CD4-positive, alpha-beta T cell treated with Interleukin-4 for 4 hours (primary cell): ENCODE measurements around the gene SLC1A7.

Source experiments
- DNase-seq: peaks from one replicate; pipeline ENCODE4 v3.0.0-alpha.2; 2020

The SLC1A7 gene

DNA sequence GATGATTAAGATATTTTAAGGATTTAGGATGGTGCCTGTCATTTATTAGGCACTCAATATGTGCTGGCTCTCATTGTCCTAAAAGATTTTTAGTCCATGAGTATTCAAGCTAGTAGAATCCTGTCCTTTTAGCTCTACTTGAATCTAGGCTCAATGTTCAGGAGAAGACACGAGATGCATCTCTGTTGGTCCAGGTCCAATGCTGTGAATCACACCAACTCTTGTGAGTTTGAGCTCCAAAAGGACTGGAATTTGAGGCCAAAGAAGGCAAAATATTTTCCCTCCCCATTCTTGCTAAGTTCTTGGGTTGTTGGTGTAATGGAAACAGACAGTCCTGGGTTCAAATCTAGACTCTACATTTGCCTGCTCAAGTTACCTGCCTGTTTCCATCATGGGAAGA lies 81.9 kb downstream of the SLC1A7 start:
- DNase-seq: no peak

DNA sequence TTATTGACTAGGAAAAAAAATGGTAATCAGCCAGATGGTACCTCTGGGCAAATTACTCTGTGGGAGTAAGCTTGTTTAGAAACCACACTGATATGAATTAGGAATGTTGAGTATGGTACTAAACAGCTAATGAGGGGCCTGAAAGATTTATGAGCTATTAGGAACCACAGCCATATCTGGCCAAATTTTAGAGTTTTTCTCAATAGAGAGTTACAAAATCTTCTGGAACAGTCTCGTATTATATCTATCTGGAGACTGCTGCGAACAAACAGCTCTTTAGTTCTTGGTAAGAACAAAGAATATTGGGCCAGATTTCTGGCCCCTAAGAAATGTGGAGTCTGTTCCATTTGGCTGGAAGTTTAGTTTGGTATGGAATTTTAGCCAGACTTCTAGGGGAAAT lies 85.3 kb downstream of the SLC1A7 start:
- DNase-seq: no peak

DNA sequence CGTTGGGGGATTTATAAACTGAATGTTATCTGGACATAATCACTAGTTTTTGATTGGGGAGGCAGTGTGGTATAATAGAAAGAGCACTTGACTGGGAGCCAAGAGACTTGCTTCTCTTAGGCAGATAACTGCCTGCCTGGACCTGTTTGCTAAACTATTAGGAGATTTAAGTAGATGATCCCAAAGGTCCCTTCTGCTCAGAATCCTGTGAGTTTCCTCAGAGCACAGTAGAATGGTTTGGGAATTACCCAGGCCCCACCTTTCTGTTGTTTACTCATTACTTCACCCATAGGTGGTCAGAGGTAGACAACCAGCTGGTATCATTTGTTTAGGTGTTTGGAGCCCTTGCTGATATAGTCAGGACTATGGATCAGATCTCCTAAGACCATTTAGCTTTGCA lies 90.8 kb downstream of the SLC1A7 start:
- no peak for DNase-seq

DNA sequence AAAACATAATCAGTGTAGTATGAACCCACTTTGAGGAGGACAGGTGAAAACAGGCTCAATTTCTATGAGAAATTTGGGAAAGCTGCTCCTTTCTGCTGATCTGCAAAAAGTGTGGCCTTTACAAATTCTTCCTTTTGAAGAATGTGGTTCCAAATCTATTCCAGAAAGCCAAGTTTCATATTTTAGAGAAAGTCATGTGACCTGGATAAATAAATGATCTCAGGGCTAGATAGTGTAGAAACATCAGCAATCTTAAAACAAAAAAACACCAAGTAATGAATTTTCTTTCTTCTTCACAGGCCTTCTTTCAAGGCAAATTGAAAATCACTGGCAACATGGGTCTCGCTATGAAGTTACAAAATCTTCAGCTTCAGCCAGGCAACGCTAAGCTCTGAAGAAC lies 92.1 kb downstream of the SLC1A7 start:
- no peak for DNase-seq

DNA sequence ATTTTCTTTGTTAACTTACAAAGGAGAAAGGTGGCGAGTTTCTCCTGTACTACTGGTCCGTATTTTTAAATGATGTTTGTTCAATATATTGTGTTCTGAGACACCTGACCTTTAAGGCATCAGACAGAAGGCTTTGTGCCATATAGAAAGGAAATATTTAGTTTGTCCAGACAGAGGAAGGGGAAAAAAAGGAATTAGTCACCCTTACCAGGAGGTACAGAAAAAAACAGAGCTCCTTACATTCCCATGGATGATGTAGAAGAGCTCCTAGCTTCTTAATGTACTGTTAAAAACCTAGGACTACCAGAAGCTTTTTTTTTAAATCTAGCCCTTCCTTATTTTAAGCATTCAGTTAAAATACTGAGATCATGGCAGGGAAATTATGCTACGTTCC lies 92.9 kb downstream of the SLC1A7 start:
- no peak for DNase-seq

DNA sequence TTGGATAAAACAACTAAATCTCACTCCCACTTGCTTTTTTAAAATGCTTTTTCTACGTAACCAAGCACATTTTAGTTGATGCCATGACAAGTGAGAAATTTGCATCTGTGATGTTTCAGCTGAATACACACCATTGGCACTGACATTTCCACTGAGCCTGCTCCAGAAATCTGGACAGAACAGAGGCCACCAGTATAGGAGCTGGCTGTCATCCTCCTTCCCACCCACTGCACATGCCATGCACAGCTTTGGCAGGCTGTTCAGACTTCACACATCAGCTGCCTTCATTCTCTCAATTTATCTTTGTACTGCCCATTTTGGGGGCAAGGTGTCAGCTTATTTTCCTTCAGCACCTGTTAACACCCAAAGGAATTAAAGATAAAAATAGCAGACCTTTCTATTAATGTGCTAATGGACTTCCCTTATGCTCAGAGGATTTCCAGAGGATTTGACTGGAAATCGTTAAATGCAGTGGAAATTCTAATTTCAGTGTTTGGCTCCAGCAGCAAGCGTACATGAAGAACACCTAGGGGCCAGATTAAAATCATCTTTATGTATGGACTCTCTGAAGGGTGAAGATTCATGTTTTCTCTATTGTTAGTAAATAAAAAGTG lies 93.4 kb downstream of the SLC1A7 start:
- no peak for DNase-seq

DNA sequence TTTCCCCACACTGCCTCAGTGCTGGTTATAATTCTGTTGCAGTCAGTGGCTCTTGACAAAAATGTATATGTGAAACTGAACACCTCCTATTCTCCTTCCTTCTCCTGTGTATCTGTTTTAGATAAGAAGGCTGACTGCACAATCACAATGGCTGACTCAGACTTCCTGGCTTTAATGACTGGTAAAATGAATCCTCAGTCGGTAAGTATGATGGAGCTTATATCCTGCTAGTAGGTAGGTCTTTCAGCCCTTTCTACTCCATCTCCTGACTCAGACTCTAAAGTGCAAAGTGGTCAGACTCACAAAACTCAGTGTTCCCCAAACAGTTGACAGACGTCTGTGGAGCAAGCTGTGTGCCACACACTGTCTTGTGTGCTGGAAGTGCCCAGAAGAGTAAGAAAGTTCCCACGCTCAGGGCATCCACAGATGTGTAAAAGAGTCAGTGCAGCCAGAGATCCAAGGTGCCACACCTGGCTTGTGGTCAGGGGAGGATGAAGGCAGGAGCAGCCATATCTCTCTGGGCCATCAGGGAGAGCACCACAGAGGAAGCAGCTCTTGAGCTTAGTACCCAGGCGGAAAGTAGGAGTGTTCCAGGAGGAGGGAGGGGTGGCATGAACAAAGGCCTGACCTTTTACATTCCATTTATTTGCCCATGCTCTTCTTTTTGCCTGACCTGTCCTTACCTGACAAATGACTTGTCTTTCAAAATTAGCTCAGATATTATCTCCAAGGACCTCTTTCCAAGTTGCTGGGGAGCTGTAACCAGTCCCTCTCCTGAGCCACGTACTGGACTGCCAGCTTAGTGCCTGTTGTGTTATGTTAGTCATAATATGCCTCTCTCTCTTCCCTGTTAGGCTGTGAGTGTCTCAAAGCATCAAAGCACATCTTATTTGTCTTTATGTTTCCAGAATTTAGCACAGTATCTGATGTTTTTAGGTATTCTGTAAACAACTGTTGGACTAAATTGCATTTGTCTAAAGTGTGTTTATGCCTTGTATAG lies 94.4 kb downstream of the SLC1A7 start:
- no peak for DNase-seq

DNA sequence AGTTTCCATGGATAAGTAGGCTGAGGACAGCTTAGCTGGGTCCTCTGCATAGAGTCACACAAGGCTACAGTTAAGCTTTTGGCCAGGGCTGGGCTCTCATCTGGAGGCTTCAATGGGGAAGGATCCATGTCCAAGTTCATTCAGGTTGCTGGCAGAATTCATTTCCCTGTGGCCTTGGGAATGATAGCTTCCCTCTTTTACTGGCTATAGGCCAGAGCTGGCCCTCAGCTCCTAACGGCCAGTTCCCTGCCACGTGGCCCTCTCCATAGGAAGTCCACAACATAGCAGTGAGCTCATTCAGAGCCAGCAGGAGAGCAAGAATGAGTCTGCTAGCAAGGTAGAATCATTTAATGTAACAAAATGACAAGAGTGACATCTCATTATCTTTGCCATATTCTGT lies 95.5 kb downstream of the SLC1A7 start:
- DNase-seq: no peak

DNA sequence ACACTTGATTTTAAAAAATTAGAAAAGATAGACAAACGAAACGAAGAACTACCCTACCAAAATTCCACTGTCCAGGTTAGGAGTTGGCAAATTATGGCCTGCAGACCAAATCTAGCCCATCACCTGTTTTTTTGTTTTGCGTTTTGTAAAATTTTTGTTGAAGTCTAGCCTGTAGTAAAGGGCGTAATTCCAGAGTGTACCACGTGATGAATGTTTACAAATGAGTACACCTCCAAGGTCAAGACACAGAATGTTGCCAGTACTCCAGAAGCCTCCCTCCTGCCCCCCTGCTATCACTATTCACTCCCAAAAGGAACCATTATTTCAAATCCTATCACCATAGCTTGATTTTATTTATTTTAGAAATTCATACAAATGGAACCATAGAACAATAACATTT lies 97.5 kb downstream of the SLC1A7 start:
- DNase-seq: no peak

DNA sequence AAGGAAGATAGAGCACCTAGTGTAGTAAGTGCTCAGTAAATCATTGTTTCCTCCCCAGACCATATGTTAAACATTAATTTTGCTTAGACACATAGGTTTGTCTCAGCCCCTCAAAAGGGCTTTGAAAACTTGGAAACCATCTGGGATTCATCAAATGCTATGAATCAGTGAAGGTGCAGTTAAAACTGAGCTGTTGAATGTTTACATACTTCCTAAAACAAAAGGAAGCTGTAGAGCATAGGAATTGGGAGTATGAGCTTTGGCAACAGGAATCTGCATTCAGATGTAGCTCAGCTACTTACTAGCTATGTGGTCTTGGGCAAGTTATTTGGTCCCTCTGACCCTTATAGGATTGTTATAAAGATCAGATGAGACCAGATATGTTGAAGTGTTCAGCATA lies 99.2 kb downstream of the SLC1A7 start:
- DNase-seq: no peak

DNA sequence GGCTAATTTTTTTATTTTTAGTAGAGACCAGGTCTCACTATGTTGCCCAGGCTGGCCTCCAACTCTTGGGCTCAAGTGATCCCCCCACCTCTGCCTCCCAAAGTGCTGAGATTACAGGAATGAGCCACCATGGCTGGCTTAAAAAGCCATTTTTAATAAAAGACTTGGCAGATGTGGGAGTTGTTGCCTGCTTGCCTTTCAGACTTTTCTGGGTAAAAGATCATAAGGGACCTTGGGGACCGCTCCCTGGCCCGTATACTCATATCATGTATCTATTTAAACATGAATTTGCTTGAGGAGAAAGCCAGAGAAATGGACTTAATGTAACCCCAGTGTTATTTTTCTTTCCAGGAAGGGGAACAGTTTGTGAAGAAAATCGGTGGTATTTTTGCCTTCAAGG lies 103.9 kb downstream of the SLC1A7 start:
- DNase-seq: no peak
